Activated CD8-positive, alpha-beta memory T cell treated with anti-CD3 and anti-CD28 coated beads, Interleukin-2, amount 50 U/mL, for 48 hours (primary cell): ENCODE data around the gene UNC93B1.
"Not testable (repeated sequence)": the region's sequence is repeated elsewhere in the genome, so short reads cannot be mapped to it uniquely, and the experiment has no call there.

Experiments
- DNase-seq: peaks from one replicate; pipeline ENCODE4 v3.0.0-alpha.2; 2020

UNC93B1 gene

DNA sequence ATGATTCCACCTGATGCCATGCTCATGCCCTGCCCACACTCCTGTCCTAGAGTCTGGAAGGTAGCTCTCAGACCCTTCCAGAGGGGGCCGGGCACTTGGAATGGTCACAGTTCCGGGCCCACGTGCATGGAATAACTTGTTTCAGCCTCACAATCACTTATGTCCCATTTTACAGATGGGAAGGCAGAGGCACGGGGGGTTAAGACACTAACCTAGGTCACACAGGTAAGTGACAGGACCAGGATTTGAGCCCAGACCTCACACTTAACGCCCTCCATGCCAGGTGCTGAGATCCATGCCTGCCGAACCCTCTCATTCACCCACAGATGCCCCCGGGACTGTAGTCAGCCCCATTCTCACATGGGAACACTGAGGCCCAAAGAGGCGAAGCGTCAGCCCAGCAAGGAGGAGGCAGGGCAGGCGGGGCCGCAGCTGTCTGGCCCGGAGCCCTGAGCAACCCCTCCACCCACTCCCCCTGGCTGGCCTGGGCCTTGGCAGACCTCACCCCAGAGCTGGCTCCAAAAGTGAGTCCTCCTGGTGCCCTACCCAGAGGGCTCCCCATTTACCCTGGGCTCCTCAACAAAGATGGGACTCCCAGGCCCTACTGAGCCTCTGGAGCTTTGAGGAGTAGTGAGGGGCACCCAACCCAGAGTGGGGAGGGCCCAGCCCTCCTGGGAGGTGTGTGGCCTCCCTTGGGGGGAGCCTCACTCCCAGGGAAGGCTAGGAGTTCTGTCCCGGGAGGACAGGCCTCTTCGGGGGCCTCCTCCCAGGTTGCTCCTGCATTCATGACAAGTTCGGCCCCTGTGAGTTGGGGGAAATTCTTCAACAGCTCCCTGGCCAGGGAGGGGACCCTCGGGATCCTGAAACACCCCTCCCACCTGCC, 3.8 kb upstream of the UNC93B1 start:
- no peak for DNase-seq

DNA sequence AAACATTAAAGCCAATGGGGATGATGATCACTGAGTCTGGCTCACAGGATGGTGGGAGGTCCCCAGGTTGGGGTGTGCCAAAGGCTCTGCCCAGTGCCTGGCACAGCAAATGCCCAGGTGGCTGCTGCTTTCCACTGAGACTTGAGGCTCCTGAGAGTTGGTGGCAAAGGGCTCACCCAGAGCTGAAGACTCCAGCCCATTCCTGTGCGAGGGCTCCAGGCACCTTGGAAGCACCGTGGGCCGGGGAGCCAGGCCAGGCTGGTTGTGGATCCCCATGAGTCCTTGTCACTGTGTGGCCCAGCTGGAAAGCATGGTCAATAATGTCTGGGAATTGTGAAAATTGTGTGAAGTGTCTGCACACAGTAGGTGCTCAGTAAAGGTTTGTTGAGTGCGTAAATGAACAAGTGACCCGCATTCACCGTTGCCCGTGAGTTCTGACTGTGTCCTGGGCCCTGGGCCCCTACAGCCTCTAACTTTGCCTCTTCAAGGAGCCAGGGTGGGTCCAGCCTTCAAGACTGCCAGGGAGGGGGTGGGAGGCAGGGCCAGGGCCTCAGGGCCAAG, 2.8 kb upstream of the UNC93B1 start:
- no peak for DNase-seq

DNA sequence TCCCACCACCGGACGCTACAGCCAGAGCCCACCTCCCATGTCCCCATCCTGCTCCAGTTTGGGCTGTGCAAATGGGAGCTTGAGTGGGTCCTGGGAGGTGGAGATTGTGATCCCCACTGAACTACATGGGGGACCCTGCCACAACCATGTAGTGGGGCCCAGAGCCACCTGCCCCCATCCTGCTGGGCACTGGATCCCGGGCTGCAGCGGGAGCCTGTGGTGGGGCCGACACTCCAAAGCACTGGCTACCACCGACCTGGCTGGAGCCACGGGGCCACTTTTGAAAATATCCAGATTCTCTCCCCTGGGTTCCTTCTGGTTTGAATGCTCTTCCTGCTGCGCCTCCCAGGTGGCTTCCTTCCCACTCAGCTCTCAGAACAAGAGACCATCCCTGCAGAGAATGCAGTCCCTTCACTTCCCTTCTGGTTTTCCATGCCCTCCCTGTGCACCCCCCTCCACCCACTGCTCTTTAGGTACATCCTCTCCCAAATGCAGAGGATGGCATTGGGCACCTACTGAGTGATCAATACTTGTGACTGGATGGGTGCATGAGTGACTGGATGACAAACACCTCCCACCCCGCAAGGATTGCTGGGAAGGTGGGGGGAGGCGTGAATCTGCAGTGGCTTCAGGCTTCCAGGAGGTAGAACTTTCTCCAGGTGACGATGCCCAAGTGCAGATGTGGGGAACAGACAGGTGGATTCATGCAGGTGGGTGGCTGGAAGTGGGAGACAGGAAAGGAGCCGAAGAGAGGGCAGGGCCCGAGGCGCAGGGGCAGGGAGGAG, 846 bp upstream of the UNC93B1 start:
- no peak for DNase-seq

DNA sequence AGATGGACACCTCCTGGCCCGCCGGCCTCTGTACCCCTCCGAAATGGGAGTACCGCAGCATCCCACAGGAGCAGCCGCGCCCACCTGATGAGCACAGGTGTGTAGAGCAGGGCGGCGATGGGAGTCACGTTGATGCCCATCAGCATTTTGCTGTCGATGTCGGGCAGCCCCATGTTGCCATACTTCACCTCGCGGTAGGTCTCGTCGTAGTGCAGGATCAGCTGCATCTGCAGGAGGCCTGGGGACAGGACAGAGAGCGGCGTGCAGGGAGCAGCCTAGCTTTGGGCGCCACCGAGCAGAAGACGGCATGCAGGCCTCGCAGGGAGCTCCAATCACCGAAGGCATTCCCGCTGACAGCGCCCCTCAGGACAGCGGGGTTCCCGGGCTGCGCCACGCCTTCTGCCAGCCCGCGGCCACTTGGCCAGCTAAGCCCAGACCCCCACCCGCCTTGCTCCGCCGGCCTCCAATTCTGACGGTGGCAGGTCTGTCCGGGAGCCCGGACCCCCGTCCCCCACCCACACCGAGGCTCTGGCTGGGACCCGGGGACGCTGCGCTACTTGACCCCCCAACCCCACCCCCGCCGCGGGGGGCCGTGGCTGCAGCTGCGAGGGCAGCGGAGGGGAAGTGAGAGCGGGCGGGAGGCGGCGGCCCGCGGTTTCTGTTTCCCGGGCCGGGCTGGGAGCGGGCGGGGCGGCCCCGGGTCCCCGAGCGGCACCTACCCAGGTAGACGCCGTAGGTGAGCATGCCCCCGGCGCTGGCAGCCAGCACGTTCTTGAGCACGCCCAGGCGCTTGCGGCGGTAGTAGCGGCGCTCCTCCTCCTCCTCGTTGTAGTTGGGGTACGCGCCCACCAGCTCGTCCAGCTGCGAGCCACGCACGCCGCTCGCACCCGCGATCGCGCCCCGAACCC, 705 bp downstream of the UNC93B1 start:
- peak; percentile 69 for DNase-seq

GRCh38 chr11:68002575-68002937, 1.3 kb downstream of the UNC93B1 start:
- DNase-seq: no peak

- no peak for DNase-seq
Measured at GRCh38 chr11:67999704-68000103, 4.2 kb downstream of the UNC93B1 start.

GRCh38 chr11:67999201-67999629, 4.7 kb downstream of the UNC93B1 start:
- DNase-seq: no peak

GRCh38 chr11:67998150-67999045, 5.5 kb downstream of the UNC93B1 start:
- no peak for DNase-seq

- DNase-seq: no peak
Measured at GRCh38 chr11:67997475-67997921, 6.4 kb downstream of the UNC93B1 start.

- peak; percentile 74 for DNase-seq
Measured at GRCh38 chr11:67996622-67997474, 7.0 kb downstream of the UNC93B1 start.

DNA sequence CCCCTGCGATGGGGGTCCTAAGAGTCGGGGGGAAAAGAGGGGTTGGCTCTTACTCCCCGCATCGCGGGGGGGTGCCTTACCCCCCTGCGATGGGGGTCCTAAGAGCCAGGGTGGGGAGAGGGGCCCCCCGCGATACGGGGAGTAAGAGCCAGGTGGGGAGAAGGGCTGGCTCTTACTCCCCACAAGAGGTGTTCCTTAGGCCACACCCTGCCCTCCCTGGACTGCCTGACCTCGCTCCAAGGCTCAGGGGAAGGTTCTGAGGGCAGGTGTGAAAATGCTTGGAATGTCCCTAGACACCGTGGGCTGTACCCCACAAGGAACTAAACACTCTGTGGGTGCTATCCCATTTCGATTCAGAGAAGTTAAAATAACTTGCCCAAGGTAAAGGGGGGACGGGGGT, 7.8 kb downstream of the UNC93B1 start:
- no peak for DNase-seq

DNA sequence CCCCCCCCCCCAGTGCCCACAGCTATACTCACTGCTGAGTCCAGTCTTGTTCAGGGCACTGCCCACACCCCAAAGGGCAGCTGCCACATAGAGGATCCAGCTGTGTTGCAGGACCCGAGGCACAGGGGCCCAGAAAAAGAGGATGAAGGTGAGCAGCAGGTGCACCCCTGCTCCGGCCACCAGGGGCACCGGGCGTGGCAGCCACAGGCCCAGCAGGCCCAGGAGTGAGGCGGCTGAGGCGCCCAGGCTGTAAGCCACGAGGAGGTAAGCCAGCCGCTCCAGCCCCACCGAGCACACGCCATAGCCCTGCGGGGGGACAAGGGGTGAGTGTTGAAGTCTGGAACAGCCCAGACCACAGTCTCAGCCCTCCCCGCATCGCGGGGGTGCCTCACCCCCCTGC, 8.3 kb downstream of the UNC93B1 start:
- not testable (repeated sequence) for DNase-seq

GRCh38 chr11:67995129-67995528, 8.8 kb downstream of the UNC93B1 start:
- DNase-seq: not testable (repeated sequence)

- not testable (repeated sequence) for DNase-seq
Measured at GRCh38 chr11:67994387-67994786, 9.5 kb downstream of the UNC93B1 start.

DNA sequence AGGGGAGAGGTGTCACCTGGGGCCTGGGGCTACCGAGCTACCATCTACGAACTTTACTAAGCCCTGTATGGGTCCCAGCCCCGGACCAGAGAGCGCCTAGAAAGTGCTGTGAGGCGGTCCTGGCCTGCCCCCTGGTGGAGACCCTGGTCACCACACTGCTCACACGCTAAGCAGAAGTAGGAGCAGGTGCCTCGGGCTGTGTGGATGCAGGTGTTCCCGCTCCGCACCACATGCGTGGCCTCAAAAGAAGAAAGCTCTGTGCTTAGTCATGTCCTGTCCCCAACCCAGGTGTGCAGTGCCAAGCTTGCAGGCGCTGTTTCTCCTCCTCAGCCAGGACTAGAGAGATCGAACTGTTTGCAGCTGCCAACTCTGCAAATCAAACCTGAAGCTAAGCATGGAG, 10.1 kb downstream of the UNC93B1 start:
- DNase-seq: not testable (repeated sequence)

DNA sequence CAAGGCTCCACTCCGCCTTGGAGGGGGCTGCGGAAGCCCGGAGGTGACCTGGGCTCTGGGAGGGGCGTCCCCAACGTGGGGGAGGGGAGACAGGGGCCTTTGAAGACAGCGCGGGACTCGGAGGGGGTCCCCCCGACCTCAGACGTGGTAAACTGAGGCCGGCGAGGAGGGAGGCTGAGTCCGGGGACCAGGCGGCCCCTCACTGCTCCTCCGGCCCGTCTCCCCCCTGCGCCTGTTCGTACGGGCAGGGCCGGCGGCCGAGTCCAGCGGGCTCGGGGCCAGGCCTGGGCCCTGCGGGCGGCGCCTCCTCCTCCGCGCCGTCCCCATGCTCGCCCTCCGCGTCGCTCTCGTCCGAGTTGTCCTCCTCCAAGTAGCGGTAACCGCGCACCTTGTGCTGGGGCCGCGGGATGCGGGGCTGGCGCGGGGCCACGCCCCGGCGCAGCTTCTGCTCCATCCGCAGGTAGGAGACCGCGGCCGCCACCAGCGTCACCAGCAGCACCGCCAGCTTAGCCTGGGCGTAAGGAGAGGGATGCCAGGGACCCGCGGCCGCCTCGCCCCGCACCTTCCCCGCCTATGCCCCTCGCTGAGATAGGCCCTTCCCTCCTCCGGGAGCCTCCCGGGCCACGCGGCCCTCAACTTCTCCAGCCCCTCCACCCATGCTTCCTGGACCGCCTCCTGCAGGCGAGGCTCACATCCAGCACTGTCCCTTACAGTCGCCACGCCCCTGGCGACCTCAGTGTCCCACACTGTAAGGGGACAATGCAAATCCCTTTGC, 12.4 kb downstream of the UNC93B1 start:
- not testable (repeated sequence) for DNase-seq

DNA sequence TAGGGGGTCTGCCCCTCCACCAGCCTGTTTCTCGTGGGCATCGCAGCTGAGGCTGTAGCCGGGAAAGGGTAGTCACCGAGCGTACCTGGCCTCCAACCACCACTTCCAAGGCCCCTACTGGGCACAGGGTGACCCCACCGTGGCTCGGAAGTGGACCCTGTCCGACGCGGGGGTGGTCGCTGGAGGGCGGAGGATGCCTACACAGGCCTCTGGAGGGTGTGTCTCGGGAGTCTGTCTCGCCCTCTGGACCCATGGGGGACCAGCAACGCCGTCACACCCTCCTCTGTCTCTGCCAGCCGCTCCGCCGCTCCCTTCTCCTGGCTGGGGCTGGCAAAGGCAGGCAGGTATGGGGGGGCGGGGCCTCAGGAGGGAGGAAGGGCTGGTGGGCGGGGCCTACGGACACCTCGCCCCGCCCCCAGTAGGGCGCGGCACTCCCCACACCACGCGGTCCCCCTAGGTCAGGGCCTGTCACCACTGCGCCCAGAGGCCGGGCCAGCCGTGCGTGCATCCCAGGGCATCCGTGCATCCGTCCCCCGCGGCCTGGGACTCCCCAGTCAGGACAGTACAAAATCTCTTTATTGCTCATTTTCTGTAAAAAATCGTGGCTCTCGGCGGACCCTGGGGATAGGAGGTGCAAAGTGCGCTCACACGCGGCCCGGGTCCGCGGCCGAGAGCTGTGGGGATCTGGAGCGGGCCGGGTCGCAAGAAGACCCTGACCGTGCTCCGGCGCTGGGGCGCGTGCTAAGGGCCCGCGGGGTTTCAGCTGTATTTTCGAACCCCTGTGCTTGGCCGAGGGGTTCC, 13.2 kb downstream of the UNC93B1 start:
- DNase-seq: not testable (repeated sequence)

DNA sequence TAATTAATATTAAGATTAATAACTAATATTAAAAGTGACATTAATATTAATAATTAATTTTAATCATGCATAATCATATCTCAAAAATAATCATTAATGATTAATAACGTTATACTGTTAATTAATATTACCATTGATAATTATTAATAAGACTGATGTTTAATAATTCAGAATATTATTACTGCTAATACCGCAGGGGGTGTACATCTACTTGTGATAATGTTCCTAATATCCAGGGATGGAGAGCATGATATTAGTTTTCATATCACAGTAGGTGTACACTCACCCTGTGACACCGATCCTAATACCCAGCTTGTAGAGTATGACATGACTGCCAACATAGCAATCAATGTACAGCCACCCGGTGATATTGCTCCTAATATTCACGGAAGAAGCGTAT, 18.6 kb downstream of the UNC93B1 start:
- DNase-seq: not testable (repeated sequence)

- no peak for DNase-seq
Measured at GRCh38 chr11:67983951-67984350, 19.9 kb downstream of the UNC93B1 start.
